GM18873 (cell line): ENCODE data around the gene MPRIP.

Source experiments
- ATAC-seq: cut with Tn5 transposase; IDR thresholded peaks from one replicate; pipeline ENCODE4 v1.9.1; 2021; ENCODE audit warnings: mild to moderate bottlenecking, moderate library complexity, moderate number of reproducible peaks; ENCODE audit not compliant: unreplicated experiment, low FRiP score

MPRIP gene

GRCh38 chr17:17050346-17051345, 8.4 kb downstream of the MPRIP start:
- ATAC-seq, result no peak

GRCh38 chr17:17051380-17051779, 9.1 kb downstream of the MPRIP start:
- ATAC-seq, result no peak

GRCh38 chr17:17051791-17052461, 9.7 kb downstream of the MPRIP start:
- no peak for ATAC-seq

- no peak for ATAC-seq
Observed at GRCh38 chr17:17052462-17053221, 10.4 kb downstream of the MPRIP start.

- no peak for ATAC-seq
Observed at GRCh38 chr17:17053446-17054379, 11.5 kb downstream of the MPRIP start.

GRCh38 chr17:17054636-17055035, 12.4 kb downstream of the MPRIP start:
- no peak for ATAC-seq

GRCh38 chr17:17055286-17056155, 13.3 kb downstream of the MPRIP start:
- no peak for ATAC-seq

- no peak for ATAC-seq
Observed at GRCh38 chr17:17056156-17056539, 13.9 kb downstream of the MPRIP start.

GRCh38 chr17:17057057-17057551, 14.8 kb downstream of the MPRIP start:
- ATAC-seq, result no peak

GRCh38 chr17:17058304-17058703, 16.0 kb downstream of the MPRIP start:
- no peak for ATAC-seq

- ATAC-seq, result no peak
Observed at GRCh38 chr17:17059301-17059890, 17.1 kb downstream of the MPRIP start.

- no peak for ATAC-seq
Observed at GRCh38 chr17:17060001-17060922, 18.0 kb downstream of the MPRIP start.

- ATAC-seq, result no peak
Observed at GRCh38 chr17:17060930-17061329, 18.7 kb downstream of the MPRIP start.

- ATAC-seq, result no peak
Observed at GRCh38 chr17:17061516-17061915, 19.3 kb downstream of the MPRIP start.

GRCh38 chr17:17062356-17062755, 20.1 kb downstream of the MPRIP start:
- ATAC-seq, result no peak

GRCh38 chr17:17062866-17063265, 20.6 kb downstream of the MPRIP start:
- ATAC-seq, result no peak

- ATAC-seq, result no peak
Observed at GRCh38 chr17:17063546-17064122, 21.4 kb downstream of the MPRIP start.
